Left lung (tissue), 10 donors: Measurements from ENCODE around the gene ZNF653. TPM values are rescaled to one million over a fixed set of nuclear protein-coding genes. Genes with fewer than 3 reads are reported as not detected.

ENCODE experiments used
- ATAC-seq: fragments of 200-7000 bp; cut with Tn5 transposase; one replicate; pipeline ENCODE4 v1.9.1; 2020; ENCODE audit warnings: moderate library complexity
- DNase-seq, 4 donors: peaks; one replicate each; pipeline ENCODE4 v3.0.0-alpha.2; 2013 to 2020
- H3K27ac ChIP-seq, 2 donors: fragments of 200-600 bp; sonication (generic) in 1 of 2; one replicate each; pipeline versions ENCODE4 v1.5.0 to v1.8.0; 2020 to 2021
- H3K27me3 ChIP-seq, 2 donors: fragments of 200-600 bp; sonication (generic) in 1 of 2; one replicate each; pipeline versions ENCODE4 v1.5.0 to v1.8.0; 2020 to 2021
- H3K36me3 ChIP-seq, 2 donors: fragments of 200-600 bp; sonication (generic) in 1 of 2; one replicate each; pipeline versions ENCODE4 v1.5.0 to v1.8.0; 2020 to 2021
- H3K4me1 ChIP-seq, 2 donors: fragments of 200-600 bp; one replicate each; pipeline ENCODE4 v1.8.0; 2021
- H3K4me3 ChIP-seq, 2 donors: fragments of 200-600 bp; sonication (generic) in 1 of 2; one replicate each; pipeline versions ENCODE4 v1.5.0 to v1.8.0; 2020 to 2021; ENCODE audit warnings: mild to moderate bottlenecking in 1 of 2
- H3K9me3 ChIP-seq, 2 donors: fragments of 200-600 bp; sonication (generic) in 1 of 2; one replicate each; pipeline versions ENCODE4 v1.5.0 to v1.8.0; 2020 to 2021
- intact Hi-C, 2 donors: fragments of 100-400 bp; cut with DNase I; formaldehyde crosslinking; loops; one replicate each; pipeline versions ENCODE4 v1.11.2 to v1.14.2; 2022
- polyA plus RNA-seq, 6 donors: library from polyadenylated mRNA; unstranded; fragments of 120-200 nt; gene quantifications; one replicate each; pipeline ENCODE4 v1.2.1, GENCODE V29; 2013; ENCODE audit not compliant: insufficient read length in 6 of 6
- total RNA-seq, 2 donors: library from RNA; stranded (reverse); fragmentation: NEBNext Ultra II Directional; extraction: Animal tissue kit (Norgen Biotek cat#: 25700); gene quantifications; one replicate each; pipeline ENCODE4 v1.2.1, GENCODE V29; 2021
- TF ChIP-seq, protein P1 (sequence below), 2 donors: fragments of 200-600 bp; sonication (generic) in 1 of 2; IDR thresholded peaks; one replicate each; pipeline versions ENCODE4 v1.5.0 to v1.8.0; 2021; ENCODE audit warnings: antibody characterized with exemption in 2 of 2
- donor health status: DM: no; HTN: yes; CAD: no.
- donor health status: DM: no; HTN: no; CAD: no.

The ZNF653 gene
- total and polyA plus RNA-seq, 8 donors: 7.3 to 10.1 (median 8.3) TPM

DNA sequence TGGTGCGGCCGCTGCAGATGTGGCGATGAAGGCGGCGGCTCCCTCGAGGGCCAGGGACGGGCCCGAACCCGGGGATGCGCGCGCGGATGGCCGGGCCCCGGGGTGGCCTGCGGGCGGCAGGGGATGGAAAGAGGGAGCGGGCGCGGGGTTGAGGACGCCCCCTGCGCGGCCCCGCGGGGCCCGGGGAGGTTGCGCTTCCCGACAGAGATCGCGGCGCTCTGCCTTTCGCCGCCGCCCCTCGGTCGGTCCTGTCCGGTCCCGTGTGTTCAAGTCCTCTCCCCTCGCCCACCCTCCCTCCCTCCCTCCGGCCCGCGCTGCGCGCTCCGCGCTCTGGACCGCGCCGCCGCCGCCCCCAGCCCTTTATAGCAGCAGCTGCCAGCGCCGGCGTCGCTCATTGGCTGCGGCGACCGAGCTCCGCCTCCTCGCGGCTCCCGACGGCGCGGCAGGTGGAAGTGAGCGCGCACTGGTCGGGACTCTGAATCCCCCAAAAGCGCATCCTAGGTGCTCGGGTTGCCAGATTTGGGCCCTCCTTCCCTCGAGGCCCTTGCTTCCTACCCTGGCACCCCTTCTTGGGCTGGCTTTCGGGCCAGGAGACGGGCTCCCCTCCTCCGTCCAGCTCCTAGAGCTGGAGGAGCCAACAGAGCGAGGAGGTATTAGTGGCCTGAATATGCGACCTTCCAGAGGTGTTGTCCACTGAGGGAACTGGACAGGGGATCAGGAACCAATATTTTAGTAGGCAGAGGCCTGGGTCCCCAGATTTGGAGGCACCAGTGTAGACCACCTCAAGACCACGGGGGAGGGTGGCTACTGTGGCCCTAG, 24.7 kb downstream of the ZNF653 start, which contains the start of gene ELAVL3:
TSS of gene ELAVL3 (minus strand) at position 332 of the 819 bp plus-strand sequence. CDS start 438 bp downstream, outside the sequence.
- Histone ChIP-seq H3K9me3 (no peaks in the 10 kb centered on the region), H3K4me1 (peaks cover 19 to 44% of the 10 kb centered on the region in 2 donors), H3K27ac (no peak within 1 kb of the TSS), H3K4me3 (peak within 1 kb of the TSS in 1 of 2 donors; percentile 43), H3K27me3 (peaks cover 38 to 69% of the 10 kb centered on the region in 2 donors), H3K36me3 (peaks cover 0 to 17% of the 10 kb centered on the region in 2 donors)
- no peak for ATAC-seq
- TF ChIP-seq, protein P1, sequence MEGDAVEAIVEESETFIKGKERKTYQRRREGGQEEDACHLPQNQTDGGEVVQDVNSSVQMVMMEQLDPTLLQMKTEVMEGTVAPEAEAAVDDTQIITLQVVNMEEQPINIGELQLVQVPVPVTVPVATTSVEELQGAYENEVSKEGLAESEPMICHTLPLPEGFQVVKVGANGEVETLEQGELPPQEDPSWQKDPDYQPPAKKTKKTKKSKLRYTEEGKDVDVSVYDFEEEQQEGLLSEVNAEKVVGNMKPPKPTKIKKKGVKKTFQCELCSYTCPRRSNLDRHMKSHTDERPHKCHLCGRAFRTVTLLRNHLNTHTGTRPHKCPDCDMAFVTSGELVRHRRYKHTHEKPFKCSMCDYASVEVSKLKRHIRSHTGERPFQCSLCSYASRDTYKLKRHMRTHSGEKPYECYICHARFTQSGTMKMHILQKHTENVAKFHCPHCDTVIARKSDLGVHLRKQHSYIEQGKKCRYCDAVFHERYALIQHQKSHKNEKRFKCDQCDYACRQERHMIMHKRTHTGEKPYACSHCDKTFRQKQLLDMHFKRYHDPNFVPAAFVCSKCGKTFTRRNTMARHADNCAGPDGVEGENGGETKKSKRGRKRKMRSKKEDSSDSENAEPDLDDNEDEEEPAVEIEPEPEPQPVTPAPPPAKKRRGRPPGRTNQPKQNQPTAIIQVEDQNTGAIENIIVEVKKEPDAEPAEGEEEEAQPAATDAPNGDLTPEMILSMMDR (IDR thresholded peaks at IDR 0.05): no peak
- intact Hi-C loops: no loop called here
- DNase-seq: peak in 1 of 4 donors; percentile 76

DNA sequence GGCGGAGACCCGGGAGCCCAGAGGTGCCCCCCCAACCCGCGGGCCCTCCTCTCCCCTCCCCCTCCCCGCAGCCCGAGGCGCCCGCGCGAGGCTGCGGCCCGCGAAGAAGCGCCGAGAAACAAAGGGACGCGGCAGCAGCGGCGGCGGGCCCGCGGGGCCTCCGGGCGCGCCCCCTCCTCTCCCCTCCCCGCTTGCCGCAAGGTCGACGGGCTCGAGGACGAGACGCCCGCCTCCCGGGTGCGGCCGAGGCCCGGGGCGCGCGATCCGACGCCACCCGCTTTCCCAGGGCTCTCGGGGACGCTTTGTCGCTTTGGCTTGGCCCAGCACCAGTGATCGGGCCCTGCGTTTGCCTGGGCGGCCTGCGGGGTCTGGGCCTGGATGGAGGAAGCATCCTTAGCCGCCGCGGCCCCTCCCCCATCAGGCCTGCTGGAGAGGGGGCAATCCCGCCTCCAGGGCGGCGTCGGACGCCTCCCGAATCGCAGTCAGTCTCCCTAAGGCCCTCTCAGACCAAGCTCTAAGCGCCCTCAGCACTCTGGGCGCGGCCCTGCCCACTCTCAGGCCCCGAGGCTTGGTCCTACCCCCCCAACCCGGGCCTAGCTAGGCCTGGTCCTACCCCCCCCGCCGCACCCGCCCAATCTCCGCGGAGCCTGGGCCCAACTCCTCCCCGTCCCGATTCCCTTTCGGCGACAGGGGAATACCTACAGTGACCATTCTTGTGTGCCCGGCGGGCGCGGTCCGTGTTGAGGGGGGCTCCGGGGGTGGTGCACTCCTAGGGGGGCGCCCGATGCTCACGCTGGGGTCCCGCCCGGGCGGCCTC, 25.5 kb downstream of the ZNF653 start:
- H3K27ac ChIP-seq: no peak overlapping the region
- TF ChIP-seq, protein P1 (IDR thresholded peaks at IDR 0.05): no peak
- ATAC-seq (no peak), DNase-seq (peak in 1 of 4 donors; percentile 75)
- H3K27me3 ChIP-seq: peaks cover 38 to 69% of the 10 kb centered on the region in 2 donors
- H3K9me3 ChIP-seq: no peaks in the 10 kb centered on the region
- no peak overlapping the region for H3K4me3 ChIP-seq
- intact Hi-C loops: no loop called here
- H3K36me3 ChIP-seq: peaks cover 0 to 15% of the 10 kb centered on the region in 2 donors
- H3K4me1 ChIP-seq: peaks cover 19 to 44% of the 10 kb centered on the region in 2 donors

- Histone ChIP-seq H3K36me3 (peaks cover 0 to 10% of the 10 kb centered on the region in 2 donors), H3K9me3 (no peaks in the 10 kb centered on the region), H3K4me3 (no peak overlapping the region), H3K4me1 (peaks cover 19 to 44% of the 10 kb centered on the region in 2 donors), H3K27me3 (peaks cover 38 to 69% of the 10 kb centered on the region in 2 donors), H3K27ac (no peak overlapping the region)
- DNase-seq (peak in 1 of 4 donors; percentile 80), ATAC-seq (peak; percentile 28)
- intact Hi-C loops: no loop called here
- TF ChIP-seq, protein P1 (IDR thresholded peaks at IDR 0.05): no peak
Observed at GRCh38 chr19:11479090-11479897, 26.3 kb downstream of the ZNF653 start.

GRCh38 chr19:11478167-11479089, 27.2 kb downstream of the ZNF653 start:
- Histone ChIP-seq H3K9me3 (no peaks in the 10 kb centered on the region), H3K4me1 (peaks cover 19 to 43% of the 10 kb centered on the region in 2 donors), H3K4me3 (no peak overlapping the region), H3K27ac (no peak overlapping the region), H3K27me3 (peaks cover 38 to 64% of the 10 kb centered on the region in 2 donors), H3K36me3 (peaks cover 0 to 2% of the 10 kb centered on the region in 2 donors)
- intact Hi-C loops: no loop called here
- ATAC-seq (no peak), DNase-seq (no peak)
- TF ChIP-seq, protein P1 (IDR thresholded peaks at IDR 0.05): no peak
